IPS DF 6.9 (cell line): ENCODE data around the gene ONECUT3.
"Not testable (repeated sequence)": the region's sequence is repeated elsewhere in the genome, so short reads cannot be mapped to it uniquely, and the experiment has no call there.

Experiments used
- DNase-seq: peaks from one replicate; pipeline ENCODE4 v3.0.0-alpha.2; 2013; ENCODE audit warnings: low read depth, low spot score
- H3K27ac ChIP-seq: one replicate; pipeline ENCODE4 v1.5.1; 2013; ENCODE audit warnings: low read length, control low read depth
- H3K27me3 ChIP-seq: 2 replicates; pipeline ENCODE4 v1.6.1; 2013; ENCODE audit warnings: mild to moderate bottlenecking, low read length; ENCODE audit not compliant: control insufficient read depth, insufficient read depth
- H3K36me3 ChIP-seq: 2 replicates; pipeline ENCODE4 v1.6.1; 2013; ENCODE audit warnings: low read length; ENCODE audit not compliant: control insufficient read depth, insufficient read depth
- H3K4me1 ChIP-seq: 2 replicates; pipeline ENCODE4 v1.6.1; 2013; ENCODE audit warnings: low read length; ENCODE audit not compliant: control insufficient read depth, insufficient read depth
- H3K4me3 ChIP-seq: 2 replicates; pipeline ENCODE4 v1.5.1; 2013; ENCODE audit warnings: mild to moderate bottlenecking, low read length
- H3K9me3 ChIP-seq: 2 replicates; pipeline ENCODE4 v1.6.1; 2013; ENCODE audit warnings: low read length, inconsistent platforms; ENCODE audit not compliant: control insufficient read depth, insufficient read depth
- WGBS: extraction: QIAGEN DNeasy Blood & Tissue Kit; methylation state at CpG from one replicate; pipeline ENCODE4 v1.1.7; 2013; ENCODE audit warnings: mixed read lengths, missing lambda C conversion rate; ENCODE audit not compliant: insufficient read length, insufficient coverage; 5-methylcytosine and 5-hydroxymethylcytosine counted together

ONECUT3 gene

GRCh38 chr19:1796395-1797142, 43.3 kb downstream of the ONECUT3 start:
- Histone ChIP-seq H3K27ac (no peak overlapping the region), H3K4me3 (no peak overlapping the region; the same call in 1 of the 2 replicates), H3K9me3 (no peaks in the 10 kb centered on the region), H3K36me3 (no peaks in the 10 kb centered on the region), H3K27me3 (no peaks in the 10 kb centered on the region), H3K4me1 (peaks cover 10% of the 10 kb centered on the region; the same call in 1 of the 2 replicates)
- no peak for DNase-seq
- WGBS = no CpG with 5 or more reads among the region's 52 CpGs

DNA sequence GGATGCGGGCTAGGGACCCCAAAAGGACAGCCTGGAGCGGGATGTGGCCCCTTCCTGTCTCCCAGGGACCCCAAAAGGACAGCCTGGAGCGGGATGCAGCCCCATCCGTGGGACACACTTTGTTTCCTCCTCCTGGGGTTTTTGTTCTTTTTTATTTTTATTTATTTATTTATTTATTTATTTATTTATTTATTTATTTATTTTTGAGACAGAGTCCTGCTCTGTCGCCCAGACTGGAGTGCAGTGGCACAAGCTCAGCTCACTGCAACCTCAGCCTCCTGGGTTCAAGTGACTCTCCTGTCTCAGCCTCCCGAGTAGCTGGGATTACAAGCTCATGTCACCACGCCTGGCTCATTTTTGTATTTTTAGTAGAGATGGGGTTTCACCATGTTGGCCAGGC, 44.0 kb downstream of the ONECUT3 start:
- H3K4me1 ChIP-seq = peaks cover 10% of the 10 kb centered on the region; the same call in 1 of the 2 replicates
- not testable (repeated sequence) for H3K36me3 ChIP-seq, H3K27me3 ChIP-seq, DNase-seq, H3K27ac ChIP-seq, H3K4me3 ChIP-seq, H3K9me3 ChIP-seq
- no CpG with 5 or more reads among the region's 7 CpGs for WGBS

DNA sequence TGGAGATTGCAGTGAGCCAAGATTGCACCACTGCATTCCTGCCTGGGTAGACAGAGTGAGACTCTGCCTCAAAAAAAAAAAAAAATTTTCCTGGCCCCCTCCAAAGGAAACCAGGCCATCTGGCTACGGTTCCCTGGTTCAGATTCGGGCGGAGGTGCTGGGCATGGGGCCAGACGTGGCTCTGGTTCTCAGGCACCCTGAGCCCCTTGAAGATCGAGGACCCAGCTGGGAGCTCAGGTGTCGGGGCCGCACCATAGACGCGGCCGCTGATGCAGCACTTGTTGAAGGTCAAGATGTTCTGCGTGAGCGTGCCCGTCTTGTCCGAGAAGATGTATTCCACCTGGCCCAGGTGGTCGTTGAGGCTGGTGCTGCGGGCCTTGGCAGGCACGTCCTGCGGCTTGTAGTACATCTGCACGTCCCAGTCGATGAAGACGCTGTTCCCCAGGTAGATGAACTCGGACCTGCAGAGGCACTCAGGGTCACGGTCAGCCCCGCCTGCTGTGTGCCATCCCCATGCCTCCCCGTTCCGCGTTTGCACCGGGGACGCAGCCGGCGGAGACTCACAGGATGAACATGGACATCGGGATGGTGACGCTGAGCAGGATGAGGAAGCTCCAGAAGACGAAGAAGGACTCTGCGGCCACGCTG, 46.5 kb downstream of the ONECUT3 start:
- DNase-seq = no peak

GRCh38 chr19:1804858-1805257, 51.6 kb downstream of the ONECUT3 start:
- Histone ChIP-seq H3K4me1 (no peaks in the 10 kb centered on the region), H3K27ac (no peak overlapping the region), H3K9me3 (no peaks in the 10 kb centered on the region), H3K36me3 (no peaks in the 10 kb centered on the region), H3K4me3 (no peak overlapping the region), H3K27me3 (no peaks in the 10 kb centered on the region)
- no peak for DNase-seq
- WGBS = no CpG with 5 or more reads among the region's 6 CpGs

More for the DNA sequence above, 46.5 kb downstream of the ONECUT3 start:
- no peaks in the 10 kb centered on the region for H3K9me3 ChIP-seq
- no peak overlapping the region for H3K27ac ChIP-seq
- no peak overlapping the region for H3K4me3 ChIP-seq
- H3K27me3 ChIP-seq = no peaks in the 10 kb centered on the region
- no peaks in the 10 kb centered on the region for H3K36me3 ChIP-seq
- no CpG with 5 or more reads among the region's 36 CpGs for WGBS
- H3K4me1 ChIP-seq = peaks cover 5% of the 10 kb centered on the region; the same call in 1 of the 2 replicates

DNA sequence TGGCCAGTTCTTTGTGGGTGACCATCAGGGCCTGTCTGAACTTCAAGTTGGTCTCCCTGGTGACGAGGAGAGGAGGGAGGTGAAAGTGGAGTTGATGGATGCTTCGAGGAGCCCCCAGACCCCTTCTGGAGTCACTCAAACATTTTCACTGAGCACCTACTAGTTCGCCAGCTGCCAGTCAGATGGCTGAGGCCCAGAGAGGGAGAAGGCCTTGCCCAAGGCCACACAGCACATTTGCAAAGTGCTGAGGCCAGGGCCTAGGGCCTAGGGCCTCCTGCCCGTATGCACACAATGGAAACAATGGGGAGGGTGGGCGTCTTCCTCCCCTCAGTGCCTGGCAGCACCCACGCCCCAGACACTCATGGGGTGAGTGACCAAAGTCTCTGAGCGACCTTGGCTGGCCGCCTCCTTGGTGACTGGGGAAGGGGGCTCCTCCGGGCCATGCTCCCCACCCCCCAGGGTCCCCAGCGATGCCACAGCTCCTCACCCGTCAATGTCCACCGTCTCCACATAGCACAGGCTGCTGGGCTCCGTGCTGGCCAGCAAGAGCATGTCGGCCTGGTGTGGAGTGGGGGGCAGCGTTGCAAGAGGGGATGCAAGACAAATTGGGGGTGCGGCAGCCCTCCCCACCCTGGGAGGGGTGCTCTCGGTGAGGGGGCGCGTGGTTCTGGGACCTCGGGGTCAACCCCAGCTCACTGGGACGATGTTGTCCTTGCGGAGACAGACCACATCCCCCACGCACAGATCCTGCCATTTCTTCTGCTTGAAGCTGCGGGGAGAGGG, 52.3 kb downstream of the ONECUT3 start:
- H3K36me3 ChIP-seq = no peaks in the 10 kb centered on the region
- no peak overlapping the region for H3K27ac ChIP-seq
- DNase-seq = no peak
- no peaks in the 10 kb centered on the region for H3K27me3 ChIP-seq
- H3K4me1 ChIP-seq = no peaks in the 10 kb centered on the region
- no CpG with 5 or more reads among the region's 24 CpGs for WGBS
- no peak overlapping the region for H3K4me3 ChIP-seq
- H3K9me3 ChIP-seq = no peaks in the 10 kb centered on the region

DNA sequence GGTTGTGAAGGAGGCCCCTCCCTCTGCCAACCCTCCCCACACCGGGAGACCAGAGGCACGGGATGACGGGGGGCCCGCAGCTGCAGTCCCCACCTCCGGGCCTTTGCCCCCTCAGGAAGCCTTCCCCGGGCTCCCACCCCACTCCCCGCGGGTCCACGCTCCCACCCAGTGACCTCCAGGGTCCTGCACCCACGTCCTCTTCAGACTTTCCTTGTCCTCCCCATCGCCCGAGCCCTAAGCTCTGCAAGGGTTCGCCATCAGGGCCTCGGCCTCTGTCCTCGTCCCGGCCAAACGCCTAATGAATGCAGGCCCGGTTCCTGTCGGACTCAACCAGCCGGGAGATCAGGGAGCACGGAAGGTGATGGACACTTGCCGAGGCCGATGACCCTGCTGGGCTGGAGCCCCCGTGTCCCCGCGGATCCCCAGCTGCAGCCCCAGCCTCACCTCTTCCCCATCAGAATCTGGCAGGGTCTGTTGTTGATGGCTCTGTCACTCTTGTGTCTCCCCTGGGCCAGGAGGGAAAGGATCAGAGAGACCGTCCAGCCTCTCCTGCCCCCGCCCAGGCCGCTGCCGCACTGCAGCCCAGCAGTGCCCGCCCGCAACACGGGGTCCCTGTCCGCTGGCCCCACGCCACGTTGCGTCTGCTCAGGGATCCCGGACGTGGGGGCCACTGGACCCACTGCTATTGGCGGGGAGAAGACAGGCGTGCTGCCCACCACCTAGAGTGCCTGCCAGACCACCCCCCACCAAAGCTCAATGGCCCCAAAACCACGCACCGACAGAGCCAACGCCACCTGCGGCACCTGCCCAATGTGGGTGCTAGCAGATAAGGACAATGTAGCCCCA, 53.1 kb downstream of the ONECUT3 start:
- no peaks in the 10 kb centered on the region for H3K9me3 ChIP-seq
- H3K4me1 ChIP-seq = no peaks in the 10 kb centered on the region; the same call in 1 of the 2 replicates
- no peaks in the 10 kb centered on the region for H3K27me3 ChIP-seq
- H3K36me3 ChIP-seq = no peaks in the 10 kb centered on the region
- no peak for DNase-seq
- no CpG with 5 or more reads among the region's 45 CpGs for WGBS
- H3K4me3 ChIP-seq = no peak overlapping the region
- H3K27ac ChIP-seq = no peak overlapping the region

DNA sequence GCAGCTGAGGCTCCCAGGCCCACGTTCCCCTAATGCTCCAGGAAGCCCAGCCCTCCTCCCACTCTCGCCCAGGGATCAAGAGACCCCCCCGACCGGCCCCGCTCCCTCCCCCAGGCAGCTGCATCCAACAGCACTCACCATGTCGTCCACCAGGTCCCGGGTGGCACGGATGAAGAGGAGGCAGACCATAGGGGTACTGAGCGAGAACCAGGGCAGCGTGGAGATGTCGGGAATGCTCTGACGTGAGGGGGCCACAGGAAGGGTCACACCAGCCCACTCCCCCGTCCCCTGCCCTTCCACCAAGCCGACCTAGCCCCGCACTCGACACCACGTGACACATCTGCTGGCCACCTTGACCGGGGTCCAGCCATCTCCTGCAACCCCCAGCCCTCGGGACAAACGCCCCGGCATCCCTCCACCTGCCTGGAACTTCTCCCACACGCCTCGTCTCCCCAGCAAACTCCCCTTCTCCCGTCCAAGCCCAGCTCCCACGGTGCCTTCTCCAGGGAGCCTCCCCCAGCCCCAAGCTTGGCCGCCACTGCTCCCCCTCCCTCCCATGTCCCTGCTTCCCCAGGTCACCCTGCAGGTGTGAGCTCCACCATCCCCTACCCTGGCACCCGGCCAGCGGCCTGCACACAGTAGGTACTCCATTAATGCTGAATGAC, 53.9 kb downstream of the ONECUT3 start:
- DNase-seq = no peak
- no peak overlapping the region for H3K4me3 ChIP-seq
- H3K27me3 ChIP-seq = no peaks in the 10 kb centered on the region
- no CpG with 5 or more reads among the region's 28 CpGs for WGBS
- no peak overlapping the region for H3K27ac ChIP-seq
- H3K4me1 ChIP-seq = peaks cover 2% of the 10 kb centered on the region
- H3K36me3 ChIP-seq = no peaks in the 10 kb centered on the region
- H3K9me3 ChIP-seq = no peaks in the 10 kb centered on the region

GRCh38 chr19:1807695-1808394, 54.5 kb downstream of the ONECUT3 start:
- Histone ChIP-seq H3K27ac (no peak overlapping the region), H3K4me1 (peaks cover 2% of the 10 kb centered on the region), H3K9me3 (no peaks in the 10 kb centered on the region), H3K27me3 (no peaks in the 10 kb centered on the region), H3K36me3 (no peaks in the 10 kb centered on the region), H3K4me3 (no peak overlapping the region)
- WGBS = no CpG with 5 or more reads among the region's 30 CpGs
- no peak for DNase-seq

- DNase-seq = no peak
- no peaks in the 10 kb centered on the region for H3K27me3 ChIP-seq
- no peaks in the 10 kb centered on the region for H3K9me3 ChIP-seq
- H3K4me1 ChIP-seq = peaks cover 2% of the 10 kb centered on the region
- H3K36me3 ChIP-seq = no peaks in the 10 kb centered on the region
- WGBS = no CpG with 5 or more reads among the region's 2 CpGs
- H3K27ac ChIP-seq = no peak overlapping the region
- H3K4me3 ChIP-seq = no peak overlapping the region
Measured at GRCh38 chr19:1808395-1808731, 55.1 kb downstream of the ONECUT3 start.
